Tibial artery (tissue), 4 donors: Measurements from ENCODE around the gene PLEKHG7.

Experiments
- DNase-seq, 2 donors: peaks; one replicate each; pipeline ENCODE4 v3.0.0-alpha.2; 2019
- H3K27ac ChIP-seq, 2 donors: fragments of 200-600 bp; sonication (generic) in 1 of 2; 1 replicate in 1 of 2; 2 replicates in 1 of 2; pipeline ENCODE4 v1.5.1; 2018 to 2019; ENCODE audit warnings: mild to moderate bottlenecking in 1 of 2
- H3K27me3 ChIP-seq, 2 donors: fragments of 200-600 bp; sonication (generic) in 1 of 2; one replicate each; pipeline versions ENCODE4 v1.5.1 to v1.6.0; 2016 to 2019
- H3K36me3 ChIP-seq, 3 donors: fragments of 200-600 bp; sonication (generic) in 2 of 3; one replicate each; pipeline ENCODE4 v1.5.1; 2016 to 2019; ENCODE audit warnings: mild to moderate bottlenecking in 2 of 3
- H3K4me1 ChIP-seq, 4 donors: fragments of 200-600 bp; sonication (generic) in 2 of 4; 1 replicate in 3 of 4; 2 replicates in 1 of 4; pipeline ENCODE4 v1.5.1; 2016 to 2019
- H3K4me3 ChIP-seq, 2 donors: fragments of 200-600 bp; sonication (generic) in 1 of 2; 1 replicate in 1 of 2; 2 replicates in 1 of 2; pipeline ENCODE4 v1.5.1; 2018 to 2019; ENCODE audit warnings: mild to moderate bottlenecking in 2 of 2
- H3K9me3 ChIP-seq, 3 donors: fragments of 200-600 bp; sonication (generic) in 1 of 3; one replicate each; pipeline ENCODE4 v1.5.1; 2016 to 2019
- intact Hi-C: fragments of 100-400 bp; cut with DNase I; formaldehyde crosslinking; loops from one replicate; pipeline ENCODE4 v1.15.0; 2023; ENCODE audit warnings: low total_unique reads
- TF ChIP-seq, protein P1 (sequence below), 2 experiments: fragments of 200-600 bp in 1 of 2; fragments of 450-650 bp in 1 of 2; IDR thresholded peaks; one replicate each; pipeline ENCODE4 v1.5.1; 2017 to 2019; ENCODE audit warnings: antibody characterized with exemption in 2 of 2, mild to moderate bottlenecking in 1 of 2, moderate library complexity in 1 of 2

The PLEKHG7 gene

DNA sequence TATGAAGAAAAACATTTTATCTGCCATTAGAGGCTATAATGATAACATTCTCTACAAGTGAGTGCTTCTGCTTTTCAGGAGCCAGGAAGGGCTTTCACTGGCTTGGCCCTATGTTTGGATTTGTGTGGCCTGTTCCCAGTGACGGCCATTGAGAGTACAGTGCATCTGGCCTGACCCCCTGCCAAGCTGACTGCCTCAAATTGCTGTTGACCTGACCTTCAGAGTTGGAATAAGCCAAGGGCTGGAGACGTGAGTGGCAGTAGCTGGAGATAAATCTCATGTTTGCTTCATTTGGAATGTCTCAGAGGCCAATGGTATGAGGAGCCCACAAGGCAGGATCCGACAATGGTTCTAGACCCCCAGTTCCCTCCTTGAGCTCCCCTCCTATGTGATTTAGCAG lies 28.3 kb upstream of the PLEKHG7 start:
- H3K36me3 ChIP-seq, result no peaks in the 10 kb centered on the region
- no peak for DNase-seq
- no peaks in the 10 kb centered on the region for H3K4me1 ChIP-seq
- H3K27ac ChIP-seq, result no peak overlapping the region
- no peaks in the 10 kb centered on the region for H3K9me3 ChIP-seq
- no peaks in the 10 kb centered on the region for H3K27me3 ChIP-seq
- intact Hi-C loops, result no loop called here
- H3K4me3 ChIP-seq, result no peak overlapping the region
- TF ChIP-seq, protein P1, sequence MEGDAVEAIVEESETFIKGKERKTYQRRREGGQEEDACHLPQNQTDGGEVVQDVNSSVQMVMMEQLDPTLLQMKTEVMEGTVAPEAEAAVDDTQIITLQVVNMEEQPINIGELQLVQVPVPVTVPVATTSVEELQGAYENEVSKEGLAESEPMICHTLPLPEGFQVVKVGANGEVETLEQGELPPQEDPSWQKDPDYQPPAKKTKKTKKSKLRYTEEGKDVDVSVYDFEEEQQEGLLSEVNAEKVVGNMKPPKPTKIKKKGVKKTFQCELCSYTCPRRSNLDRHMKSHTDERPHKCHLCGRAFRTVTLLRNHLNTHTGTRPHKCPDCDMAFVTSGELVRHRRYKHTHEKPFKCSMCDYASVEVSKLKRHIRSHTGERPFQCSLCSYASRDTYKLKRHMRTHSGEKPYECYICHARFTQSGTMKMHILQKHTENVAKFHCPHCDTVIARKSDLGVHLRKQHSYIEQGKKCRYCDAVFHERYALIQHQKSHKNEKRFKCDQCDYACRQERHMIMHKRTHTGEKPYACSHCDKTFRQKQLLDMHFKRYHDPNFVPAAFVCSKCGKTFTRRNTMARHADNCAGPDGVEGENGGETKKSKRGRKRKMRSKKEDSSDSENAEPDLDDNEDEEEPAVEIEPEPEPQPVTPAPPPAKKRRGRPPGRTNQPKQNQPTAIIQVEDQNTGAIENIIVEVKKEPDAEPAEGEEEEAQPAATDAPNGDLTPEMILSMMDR (IDR thresholded peaks at IDR 0.05), result no peak

DNA sequence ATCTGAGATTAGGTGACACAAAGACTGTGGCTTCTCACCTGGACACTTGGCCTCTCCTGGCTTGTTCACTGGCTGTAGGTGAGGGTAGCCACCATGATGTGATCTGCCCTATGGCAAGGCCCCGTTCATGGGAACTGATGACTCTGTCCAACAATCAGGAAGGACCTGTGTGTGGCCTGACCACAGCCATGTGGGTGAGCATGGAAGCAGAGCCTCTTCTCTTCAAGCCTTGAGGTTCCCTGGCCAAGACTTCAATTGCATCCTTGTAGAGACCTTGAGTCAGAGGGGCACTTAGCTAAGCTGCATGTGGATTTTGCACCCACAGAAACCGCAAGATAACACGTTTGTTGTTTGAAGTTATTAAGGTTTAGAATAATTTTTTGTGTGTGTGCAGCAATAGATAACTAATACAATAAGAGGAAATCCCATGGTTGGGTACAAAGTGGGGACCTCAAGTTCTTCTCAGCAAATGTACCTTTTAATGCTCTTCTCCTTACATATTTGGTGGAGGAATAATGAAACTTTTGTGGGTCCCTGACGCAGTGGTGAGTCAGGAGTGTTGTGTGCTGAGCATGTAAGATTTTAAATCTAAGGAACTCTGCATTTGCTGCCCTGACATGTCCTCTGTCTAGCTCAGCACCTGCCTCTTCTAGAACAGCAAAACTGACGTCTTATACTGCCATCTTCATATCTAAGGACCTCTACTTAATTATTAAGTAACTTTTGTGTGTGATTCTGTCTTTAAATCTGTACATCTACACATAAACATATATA lies 27.5 kb upstream of the PLEKHG7 start:
- DNase-seq, result no peak
- Histone ChIP-seq H3K4me3 (no peak overlapping the region), H3K27ac (no peak overlapping the region), H3K36me3 (no peaks in the 10 kb centered on the region), H3K4me1 (no peaks in the 10 kb centered on the region), H3K9me3 (no peaks in the 10 kb centered on the region), H3K27me3 (no peaks in the 10 kb centered on the region)
- TF ChIP-seq, protein P1 (IDR thresholded peaks at IDR 0.05), result no peak
- intact Hi-C loops, result no loop called here

DNA sequence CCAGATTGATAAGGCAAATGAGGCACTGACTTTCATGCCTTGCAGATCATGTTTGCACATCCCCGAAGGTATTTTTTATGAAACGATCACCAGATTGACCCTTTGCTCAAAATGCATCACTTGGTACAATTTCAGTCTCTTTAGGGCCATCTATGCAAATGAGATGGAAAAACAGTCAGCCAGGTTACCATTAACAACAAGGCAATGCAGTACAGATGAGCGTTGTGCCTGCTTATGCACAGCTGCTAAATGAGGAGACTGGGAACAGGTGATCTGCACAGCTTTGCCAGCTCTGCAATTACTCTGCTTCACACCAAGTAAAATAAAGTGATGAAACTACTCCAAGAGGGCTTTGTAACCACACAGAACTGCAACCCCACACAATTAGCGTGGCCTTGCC lies 26.1 kb upstream of the PLEKHG7 start:
- Histone ChIP-seq H3K27me3 (no peaks in the 10 kb centered on the region), H3K27ac (no peak overlapping the region), H3K4me3 (no peak overlapping the region), H3K4me1 (no peaks in the 10 kb centered on the region), H3K36me3 (no peaks in the 10 kb centered on the region), H3K9me3 (no peaks in the 10 kb centered on the region)
- TF ChIP-seq, protein P1 (IDR thresholded peaks at IDR 0.05), result no peak
- DNase-seq, result no peak
- intact Hi-C loops, result no loop called here

DNA sequence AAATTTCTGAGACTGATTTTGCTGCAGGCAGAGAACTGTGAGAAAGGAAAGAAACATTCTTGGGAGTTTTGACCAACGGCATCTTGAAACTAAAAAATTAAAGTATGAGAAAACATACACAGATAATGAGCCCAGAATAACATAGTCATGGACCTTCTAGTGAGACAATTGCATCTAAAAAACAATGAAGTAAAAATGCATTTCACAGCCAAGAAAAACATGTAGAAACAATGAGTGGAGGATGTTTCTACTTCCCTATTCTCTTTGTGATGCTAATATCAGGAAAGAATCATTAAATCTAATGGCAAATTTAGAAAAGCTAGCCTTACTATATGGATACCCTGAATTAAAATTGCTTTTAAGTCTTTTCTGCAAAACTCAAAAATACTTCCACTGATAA lies 12.2 kb upstream of the PLEKHG7 start:
- H3K9me3 ChIP-seq, result no peaks in the 10 kb centered on the region
- TF ChIP-seq, protein P1 (IDR thresholded peaks at IDR 0.05), result no peak
- H3K36me3 ChIP-seq, result no peaks in the 10 kb centered on the region
- H3K27me3 ChIP-seq, result no peaks in the 10 kb centered on the region
- H3K4me3 ChIP-seq, result no peak overlapping the region
- no peaks in the 10 kb centered on the region for H3K4me1 ChIP-seq
- H3K27ac ChIP-seq, result no peak overlapping the region
- no peak for DNase-seq
- intact Hi-C loops, result no loop called here

DNA sequence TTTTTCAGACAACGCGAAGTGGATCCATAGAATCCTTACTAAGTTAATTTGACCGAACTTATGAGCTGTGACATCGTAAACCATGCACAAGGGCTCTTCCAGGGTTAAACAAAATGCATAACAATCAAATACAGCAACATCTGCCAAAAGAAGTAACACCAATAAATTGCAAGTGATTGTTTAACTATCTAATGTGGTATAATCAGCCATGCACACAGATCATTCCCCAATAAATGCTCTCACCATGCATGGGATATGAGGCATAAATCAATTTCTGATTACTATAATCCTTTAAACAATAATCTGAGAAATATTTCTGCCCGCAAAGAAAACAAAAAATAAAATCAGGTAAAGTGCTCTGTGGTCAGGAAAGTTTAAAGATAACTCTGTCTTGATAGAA lies 7.7 kb upstream of the PLEKHG7 start:
- Histone ChIP-seq H3K27me3 (no peaks in the 10 kb centered on the region), H3K4me3 (no peak overlapping the region), H3K4me1 (no peaks in the 10 kb centered on the region), H3K27ac (no peak overlapping the region), H3K9me3 (no peaks in the 10 kb centered on the region), H3K36me3 (no peaks in the 10 kb centered on the region)
- TF ChIP-seq, protein P1 (IDR thresholded peaks at IDR 0.05), result no peak
- no peak for DNase-seq
- intact Hi-C loops, result no loop called here
